Stomach (tissue), 9 donors: ENCODE measurements around the gene SUCLG2. TPM values are rescaled to one million over a fixed set of nuclear protein-coding genes. Genes with fewer than 3 reads are reported as not detected.
A peak's percentile ranks its signal among the peaks of the same experiment; 100 is the strongest.

Source experiments
- DNase-seq, 2 donors: peaks; one replicate each; pipeline versions ENCODE4 v3.0.0 to v3.0.0-alpha.2; 2013 to 2019
- H3K27ac ChIP-seq, 5 donors: fragments of 200-600 bp in 4 of 5; sonication (generic) in 4 of 5; one replicate each; pipeline ENCODE4 v1.5.1; 2013 to 2019; ENCODE audit warnings: mild to moderate bottlenecking in 1 of 5, moderate library complexity in 1 of 5
- H3K27me3 ChIP-seq, 3 donors: fragments of 200-600 bp; sonication (generic); one replicate each; pipeline ENCODE4 v1.5.1; 2017 to 2019; ENCODE audit warnings: mixed run types in 1 of 3
- H3K36me3 ChIP-seq, 4 donors: fragments of 200-600 bp; sonication (generic); 1 replicate in 3 of 4; 2 replicates in 1 of 4; pipeline ENCODE4 v1.5.1; 2016 to 2019
- H3K4me1 ChIP-seq, 4 donors: fragments of 200-600 bp; sonication (generic); one replicate each; pipeline ENCODE4 v1.5.1; 2016 to 2019
- H3K4me3 ChIP-seq, 4 donors: fragments of 200-600 bp; sonication (generic) in 3 of 4; one replicate each; pipeline ENCODE4 v1.5.1; 2016 to 2019; ENCODE audit warnings: mild to moderate bottlenecking in 1 of 4
- H3K9me3 ChIP-seq, 4 donors: fragments of 200-600 bp; sonication (generic); one replicate each; pipeline ENCODE4 v1.5.1; 2016 to 2019
- CTCF ChIP-seq, 7 experiments: fragments of 450-650 bp in 4 of 7; fragments of 200-600 bp in 3 of 7; sonication (generic) in 3 of 7; IDR thresholded peaks; one replicate each; pipeline ENCODE4 v1.5.1; 2016 to 2019; ENCODE audit warnings: antibody characterized with exemption in 7 of 7, control low read depth in 2 of 7, mild to moderate bottlenecking in 1 of 7
- EP300 ChIP-seq: sonication (generic); formaldehyde crosslinking; IDR thresholded peaks from one replicate; pipeline ENCODE4 v1.6.1; 2017; ENCODE audit warnings: antibody characterized with exemption
- POLR2A ChIP-seq, 4 donors: fragments of 450-650 bp; IDR thresholded peaks; one replicate each; pipeline ENCODE4 v1.6.1; 2016; ENCODE audit warnings: antibody characterized with exemption in 4 of 4, control low read depth in 2 of 4, mild to moderate bottlenecking in 1 of 4, moderate library complexity in 1 of 4
- POLR2AphosphoS5 ChIP-seq, 3 donors: sonication (generic); formaldehyde crosslinking; IDR thresholded peaks; one replicate each; pipeline ENCODE4 v1.6.1; 2016; ENCODE audit warnings: antibody characterized with exemption in 3 of 3
- WGBS, 5 donors: extraction: QIAGEN DNeasy Blood & Tissue Kit in 3 of 5; methylation state at CpG; one replicate each; pipeline versions ENCODE4 v1.1.5 to v1.1.7; 2013 to 2018; 5-methylcytosine and 5-hydroxymethylcytosine counted together
- intact Hi-C: fragments of 100-400 bp; cut with DNase I; formaldehyde crosslinking; loops from one replicate; pipeline ENCODE4 v1.15.1; 2023; ENCODE audit warnings: low total_unique reads
- polyA plus RNA-seq, 3 donors: library from polyadenylated mRNA; stranded (reverse); fragments of 200-250 nt; gene quantifications; one replicate each; pipeline ENCODE4 v1.2.3, GENCODE V29; 2013
- total RNA-seq, 5 donors: library from RNA; depleted of rRNA; stranded (reverse); fragments of >200 nt; gene quantifications; one replicate each; pipeline versions ENCODE4 v1.1.0 to v1.2.3, GENCODE V29; 2014 to 2016
- donor health status: healthy with polysubstance abuse.
- donor health status: Bipolar disorder and iron deficiency.
- donor health status: healthy.

SUCLG2 gene
- total and polyA plus RNA-seq, 8 donors, result 30.9 to 174 (median 74.9) TPM

GRCh38 chr3:67377299-67377698, 277.1 kb downstream of the SUCLG2 start:
- intact Hi-C loops, result no loop called here
- Histone ChIP-seq H3K27ac (no peak overlapping the region), H3K36me3 (peaks cover 0 to 34% (median 26%) of the 10 kb centered on the region in 4 donors), H3K4me1 (peaks cover 0 to 11% (median 4%) of the 10 kb centered on the region in 4 donors), H3K27me3 (no peaks in the 10 kb centered on the region), H3K4me3 (no peak overlapping the region), H3K9me3 (no peaks in the 10 kb centered on the region)
- peak in 1 of 2 donors; percentile 5 for DNase-seq
- WGBS, 5 donors, result 68 to 90% (median 82%) methylated on average over 3 of the region's 3 CpGs
- TF ChIP-seq EP300, result no peak
- no peak for TF ChIP-seq POLR2A (IDR thresholded peaks at IDR 0.05)
- no peak for TF ChIP-seq POLR2AphosphoS5 (IDR thresholded peaks at IDR 0.05)
- no peak for TF ChIP-seq CTCF (IDR thresholded peaks at IDR 0.05)

- H3K4me3 ChIP-seq, result no peak overlapping the region
- no peak for DNase-seq
- H3K9me3 ChIP-seq, result no peaks in the 10 kb centered on the region
- peaks cover 0 to 37% (median 26%) of the 10 kb centered on the region in 4 donors for H3K36me3 ChIP-seq
- TF ChIP-seq POLR2A (IDR thresholded peaks at IDR 0.05), result no peak
- TF ChIP-seq POLR2AphosphoS5 (IDR thresholded peaks at IDR 0.05), result no peak
- no peak for TF ChIP-seq EP300
- no peak for TF ChIP-seq CTCF (IDR thresholded peaks at IDR 0.05)
- 95 to 100% (median 96%) methylated on average over 1 of the region's 1 CpG for WGBS, 5 donors
- peaks cover 0 to 2% (median 0%) of the 10 kb centered on the region in 4 donors for H3K4me1 ChIP-seq
- intact Hi-C loops, result no loop called here
- H3K27ac ChIP-seq, result no peak overlapping the region
- H3K27me3 ChIP-seq, result no peaks in the 10 kb centered on the region
Measured at GRCh38 chr3:67376416-67376815, 278.0 kb downstream of the SUCLG2 start.

GRCh38 chr3:67375976-67376375, 278.4 kb downstream of the SUCLG2 start:
- H3K4me1 ChIP-seq, result no peaks in the 10 kb centered on the region
- peaks cover 0 to 37% (median 26%) of the 10 kb centered on the region in 4 donors for H3K36me3 ChIP-seq
- no peak overlapping the region for H3K4me3 ChIP-seq
- no peaks in the 10 kb centered on the region for H3K9me3 ChIP-seq
- DNase-seq, result no peak
- H3K27me3 ChIP-seq, result no peaks in the 10 kb centered on the region
- intact Hi-C loops, result no loop called here
- no peak for TF ChIP-seq CTCF (IDR thresholded peaks at IDR 0.05)
- no peak for TF ChIP-seq POLR2A (IDR thresholded peaks at IDR 0.05)
- no peak for TF ChIP-seq EP300
- TF ChIP-seq POLR2AphosphoS5 (IDR thresholded peaks at IDR 0.05), result no peak
- no peak overlapping the region for H3K27ac ChIP-seq
- WGBS, 5 donors, result 86 to 94% (median 93%) methylated on average over 5 of the region's 5 CpGs

DNA sequence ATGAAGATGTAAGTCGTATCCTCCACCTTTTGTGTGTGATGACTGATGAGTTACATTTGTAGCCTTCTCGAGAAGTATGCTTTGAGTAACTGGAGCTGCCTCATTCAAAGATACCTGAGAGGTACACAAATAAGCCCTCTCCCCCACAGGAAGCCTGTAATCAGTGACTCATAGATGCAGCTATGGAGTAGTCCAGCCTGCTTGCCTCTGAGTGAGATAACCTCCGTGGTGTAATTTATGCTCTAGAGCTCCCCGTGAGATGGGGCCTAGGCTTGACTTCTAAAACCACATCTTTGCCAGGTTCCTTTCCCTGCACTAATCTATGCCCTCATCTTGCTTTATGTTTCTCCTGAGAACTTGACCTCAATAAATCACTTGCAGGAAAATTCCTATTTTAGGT, 291.7 kb downstream of the SUCLG2 start:
- H3K9me3 ChIP-seq, result peaks cover 0 to 2% (median 0%) of the 10 kb centered on the region in 4 donors
- no peak overlapping the region for H3K4me3 ChIP-seq
- DNase-seq, result peak in 1 of 2 donors; percentile 26
- TF ChIP-seq EP300, result no peak
- TF ChIP-seq POLR2A (IDR thresholded peaks at IDR 0.05), result no peak
- TF ChIP-seq POLR2AphosphoS5 (IDR thresholded peaks at IDR 0.05), result no peak
- TF ChIP-seq CTCF (IDR thresholded peaks at IDR 0.05), result no peak
- intact Hi-C loops, result no loop called here
- no peaks in the 10 kb centered on the region for H3K4me1 ChIP-seq
- no peak overlapping the region for H3K27ac ChIP-seq
- no peaks in the 10 kb centered on the region for H3K27me3 ChIP-seq
- H3K36me3 ChIP-seq, result no peaks in the 10 kb centered on the region
- 17 to 41% (median 32%) methylated on average over 4 of the region's 4 CpGs for WGBS, 5 donors
